Right ventricle myocardium inferior (tissue), 1 donor: ENCODE results near the gene DDN. TPM values are rescaled to one million over a fixed set of nuclear protein-coding genes. Genes with fewer than 3 reads are reported as not detected.

Experiments used
- ATAC-seq: fragments of 200-7000 bp; cut with Tn5 transposase; one replicate; pipeline ENCODE4 v1.9.1; 2020; ENCODE audit warnings: mild to moderate bottlenecking, moderate library complexity
- DNase-seq: peaks from one replicate; pipeline ENCODE4 v3.0.0; 2021; ENCODE audit errors: missing footprints
- intact Hi-C: fragments of 100-400 bp; cut with DNase I; formaldehyde crosslinking; loops from one replicate; pipeline ENCODE4 v1.11.0; 2022
- total RNA-seq: library from RNA; stranded (reverse); fragmentation: NEBNext Ultra II Directional; extraction: Animal tissue kit (Norgen Biotek cat#: 25700); gene quantifications from one replicate; pipeline ENCODE4 v1.2.1, GENCODE V29; 2021
- donor health status: DM: no; HTN: yes; CAD: no; lungs with severe emphysema.

DDN gene
- total RNA-seq, 1 donor from 2014 or later = 0.49 TPM

DNA sequence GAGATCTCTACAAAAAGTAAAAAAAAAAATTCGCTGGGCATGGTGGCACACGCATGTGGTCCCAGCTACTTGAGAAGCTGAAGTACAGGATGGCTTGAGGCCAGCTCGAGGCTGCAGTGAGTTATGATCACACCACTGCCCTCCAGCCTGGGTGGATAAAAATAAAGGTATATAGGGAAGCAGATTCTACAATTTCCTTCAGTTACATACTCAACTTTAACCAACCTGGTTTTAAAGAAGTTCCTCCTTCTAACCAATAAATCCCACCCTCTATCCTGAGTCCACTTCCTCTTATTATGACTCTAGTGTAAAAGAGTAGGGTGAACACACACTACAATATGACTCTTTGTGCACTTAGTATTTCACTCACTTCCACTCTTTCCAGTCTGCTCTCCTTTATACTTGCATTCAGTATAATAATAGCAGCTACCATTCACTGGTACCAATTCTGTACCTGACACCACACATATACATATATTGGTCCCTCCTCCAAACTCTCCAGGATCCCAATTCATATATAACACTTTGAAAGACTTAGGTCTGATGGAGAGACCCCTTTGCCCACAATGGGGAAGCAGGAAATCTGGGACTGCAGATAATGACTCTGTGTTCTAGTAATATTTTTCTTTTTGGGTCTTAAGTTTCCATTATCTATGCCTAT is 44.2 kb downstream of the DDN start:
- no peak for ATAC-seq
- no peak for DNase-seq
- intact Hi-C loops = no loop called here

DNA sequence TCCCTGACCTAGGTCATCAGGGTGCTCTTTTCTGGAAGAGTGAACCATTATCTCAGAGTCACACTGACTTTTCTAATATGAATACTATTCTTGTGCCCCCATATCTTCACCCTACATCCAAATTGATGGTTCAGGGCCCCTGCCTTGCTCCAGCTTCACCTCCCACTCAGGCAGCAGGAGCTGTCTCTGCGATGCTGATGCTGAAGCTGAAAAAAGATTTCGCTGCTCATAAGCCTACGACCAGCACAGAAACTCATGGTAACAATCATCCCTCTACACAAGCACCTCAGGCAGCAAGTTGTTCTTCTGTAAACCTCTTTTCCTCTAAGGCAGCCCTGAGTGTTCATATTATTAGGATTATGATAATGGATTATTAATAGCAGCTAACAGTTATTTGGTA is 45.1 kb downstream of the DDN start:
- intact Hi-C loops = no loop called here
- DNase-seq (no peak), ATAC-seq (no peak)

DNA sequence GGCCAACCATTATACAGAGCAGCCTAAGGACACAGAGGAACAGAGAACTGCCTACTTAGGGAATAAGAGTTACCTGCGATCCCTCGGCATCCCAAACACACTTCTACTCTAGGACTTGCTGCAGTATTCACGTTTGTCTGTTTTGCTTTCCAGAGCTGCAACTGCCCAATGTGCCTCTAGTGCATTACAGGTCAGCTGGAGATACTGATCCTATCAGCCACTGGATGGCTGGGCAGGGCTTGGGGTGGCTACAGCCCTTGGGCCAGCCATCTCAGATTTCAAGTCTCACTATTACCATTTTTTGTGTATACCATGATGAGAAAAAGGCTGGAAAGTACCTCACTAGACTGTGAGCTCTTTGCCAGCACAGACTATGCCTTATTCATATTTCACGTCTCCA is 46.5 kb downstream of the DDN start:
- intact Hi-C loops = no loop called here
- no peak for ATAC-seq
- DNase-seq = no peak

DNA sequence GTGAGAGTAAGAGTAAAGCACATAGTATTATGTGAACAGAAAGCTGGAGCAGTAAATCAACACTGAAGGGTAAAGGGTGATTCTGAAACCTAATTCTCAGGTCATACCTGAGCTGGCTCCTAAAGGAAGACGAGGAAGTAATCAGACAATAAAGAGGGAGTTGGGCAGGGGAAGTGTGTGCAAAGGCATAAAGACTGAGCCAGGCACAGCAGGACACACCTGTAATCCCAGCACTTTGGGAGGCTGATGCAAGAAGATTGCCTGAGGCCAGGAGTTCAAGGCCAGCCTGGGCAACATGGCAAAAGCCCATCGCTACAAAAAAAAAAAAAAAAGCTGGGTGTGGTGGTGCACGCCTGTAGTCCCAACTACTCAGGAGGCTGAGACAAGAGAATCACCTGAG is 51.4 kb downstream of the DDN start:
- DNase-seq = no peak
- intact Hi-C loops = no loop called here
- ATAC-seq = no peak

DNA sequence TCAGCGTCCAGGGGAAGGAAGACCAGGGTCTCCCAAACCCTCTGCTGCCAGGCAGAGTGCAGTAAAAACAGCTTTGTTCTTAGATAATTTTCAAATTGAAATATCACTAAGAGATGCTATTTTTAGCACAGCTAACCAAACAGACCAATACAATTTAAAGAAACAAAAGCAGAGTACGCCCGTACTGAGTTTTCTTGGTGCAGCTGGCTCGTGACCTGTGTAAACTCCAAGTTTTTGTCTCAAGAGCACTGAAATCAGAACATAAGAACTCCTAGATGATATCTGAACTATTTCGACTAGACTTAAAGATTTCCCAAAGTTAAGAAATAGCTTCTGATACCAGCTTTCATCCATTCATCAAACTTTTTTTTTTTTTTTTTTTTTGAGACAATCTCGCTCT is 52.2 kb downstream of the DDN start:
- intact Hi-C loops = no loop called here
- ATAC-seq = no peak

DNA sequence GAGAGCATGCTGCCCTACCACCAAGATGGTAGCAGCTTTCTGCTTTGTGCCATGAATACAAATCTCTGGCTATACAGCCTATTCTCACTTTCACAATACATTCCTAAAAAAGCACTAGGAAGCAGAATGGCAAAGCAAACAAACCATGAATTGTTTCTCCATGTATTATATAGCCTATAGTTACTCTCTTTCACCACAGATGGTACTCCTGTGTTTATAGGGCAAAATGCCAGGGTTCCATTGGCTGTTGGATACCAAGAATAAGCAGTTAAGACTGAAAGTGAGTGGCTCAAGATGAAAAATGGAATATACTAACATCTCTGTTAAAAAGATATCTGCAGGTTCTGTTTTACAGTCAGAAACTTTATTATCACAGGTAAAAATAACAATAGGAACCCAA is 53.0 kb downstream of the DDN start:
- no peak for DNase-seq
- no peak for ATAC-seq
- intact Hi-C loops = no loop called here

More for the DNA sequence above, 52.2 kb downstream of the DDN start:
- DNase-seq = no peak

Other genes starting within 250 kb of the DDN start
- 55.6 TPM for gene ADCY6, start 210.3 kb downstream of the DDN start, total RNA-seq
- gene CACNB3, start 180.9 kb downstream of the DDN start, total RNA-seq = 6.0 TPM
- 37.2 TPM for gene DDX23, start 147.2 kb downstream of the DDN start, total RNA-seq
- gene RND1, start 133.5 kb downstream of the DDN start, total RNA-seq = 0.41 TPM
- 3.7 TPM for gene FKBP11, start 73.9 kb downstream of the DDN start, total RNA-seq
- 49.6 TPM for gene ARF3, start 41.9 kb downstream of the DDN start, total RNA-seq
- gene WNT10B, start 27.6 kb downstream of the DDN start, total RNA-seq = 0.43 TPM
- gene WNT1, start 21.1 kb downstream of the DDN start, total RNA-seq = not detected
- 93.8 TPM for gene PRKAG1, start 19.4 kb upstream of the DDN start, total RNA-seq
- 33.5 TPM for gene KMT2D, start 61.4 kb upstream of the DDN start, total RNA-seq
- gene RHEBL1, start 70.6 kb upstream of the DDN start, total RNA-seq = 0.41 TPM
- gene DHH, start 95.4 kb upstream of the DDN start, total RNA-seq = 0.87 TPM
- gene LMBR1L, start 111.5 kb upstream of the DDN start, total RNA-seq = 26.3 TPM
- 510 TPM for gene TUBA1B, start 132.0 kb upstream of the DDN start, total RNA-seq
- 135 TPM for gene TUBA1A, start 189.7 kb upstream of the DDN start, total RNA-seq